HG03135 (cell line): Measurements from ENCODE around the gene GOLGA6A.
"Not testable (repeated sequence)": the region's sequence is repeated elsewhere in the genome, so short reads cannot be mapped to it uniquely, and the experiment has no call there.

Experiments
- ATAC-seq: cut with Tn5 transposase; IDR thresholded peaks from one replicate; pipeline ENCODE4 v1.9.1; 2021; ENCODE audit warnings: mild to moderate bottlenecking, moderate library complexity; ENCODE audit not compliant: unreplicated experiment

Gene GOLGA6A

GRCh38 chr15:74108611-74109010, 26.3 kb upstream of the GOLGA6A start:
- not testable (repeated sequence) for ATAC-seq

GRCh38 chr15:74108111-74108510, 25.8 kb upstream of the GOLGA6A start:
- ATAC-seq = no peak

GRCh38 chr15:74099963-74100733, 17.8 kb upstream of the GOLGA6A start:
- peak; percentile 67 for ATAC-seq

- ATAC-seq = not testable (repeated sequence)
Observed at GRCh38 chr15:74096753-74097474, 14.6 kb upstream of the GOLGA6A start.

- not testable (repeated sequence) for ATAC-seq
Observed at GRCh38 chr15:74095610-74096009, 13.3 kb upstream of the GOLGA6A start.

- not testable (repeated sequence) for ATAC-seq
Observed at GRCh38 chr15:74094567-74094966, 12.2 kb upstream of the GOLGA6A start.

- ATAC-seq = not testable (repeated sequence)
Observed at GRCh38 chr15:74075781-74076180, 6.6 kb downstream of the GOLGA6A start.

GRCh38 chr15:74072614-74073337, 9.6 kb downstream of the GOLGA6A start:
- ATAC-seq = not testable (repeated sequence)

- not testable (repeated sequence) for ATAC-seq
Observed at GRCh38 chr15:74072132-74072531, 10.2 kb downstream of the GOLGA6A start.

- ATAC-seq = not testable (repeated sequence)
Observed at GRCh38 chr15:74071645-74072044, 10.7 kb downstream of the GOLGA6A start.

GRCh38 chr15:74065684-74066411, 16.5 kb downstream of the GOLGA6A start:
- peak; percentile 47 for ATAC-seq

- not testable (repeated sequence) for ATAC-seq
Observed at GRCh38 chr15:74064822-74065221, 17.5 kb downstream of the GOLGA6A start.

- not testable (repeated sequence) for ATAC-seq
Observed at GRCh38 chr15:74064183-74064582, 18.2 kb downstream of the GOLGA6A start.

- ATAC-seq = not testable (repeated sequence)
Observed at GRCh38 chr15:74063425-74064146, 18.8 kb downstream of the GOLGA6A start.

GRCh38 chr15:74062671-74063070, 19.7 kb downstream of the GOLGA6A start:
- no peak for ATAC-seq

- no peak for ATAC-seq
Observed at GRCh38 chr15:74062236-74062635, 20.1 kb downstream of the GOLGA6A start.

GRCh38 chr15:74060251-74060650, 22.1 kb downstream of the GOLGA6A start:
- ATAC-seq = no peak

GRCh38 chr15:74059050-74059833, 23.1 kb downstream of the GOLGA6A start:
- not testable (repeated sequence) for ATAC-seq

GRCh38 chr15:74056330-74056729, 26.0 kb downstream of the GOLGA6A start:
- ATAC-seq = not testable (repeated sequence)
